DMS53 (cell line): Measurements from ENCODE around the gene MEGF6.

ENCODE experiments used
- DNase-seq: peaks from one replicate; lab custom pipeline; 2025; lab: John Stamatoyannopoulos, UW

Gene MEGF6

DNA sequence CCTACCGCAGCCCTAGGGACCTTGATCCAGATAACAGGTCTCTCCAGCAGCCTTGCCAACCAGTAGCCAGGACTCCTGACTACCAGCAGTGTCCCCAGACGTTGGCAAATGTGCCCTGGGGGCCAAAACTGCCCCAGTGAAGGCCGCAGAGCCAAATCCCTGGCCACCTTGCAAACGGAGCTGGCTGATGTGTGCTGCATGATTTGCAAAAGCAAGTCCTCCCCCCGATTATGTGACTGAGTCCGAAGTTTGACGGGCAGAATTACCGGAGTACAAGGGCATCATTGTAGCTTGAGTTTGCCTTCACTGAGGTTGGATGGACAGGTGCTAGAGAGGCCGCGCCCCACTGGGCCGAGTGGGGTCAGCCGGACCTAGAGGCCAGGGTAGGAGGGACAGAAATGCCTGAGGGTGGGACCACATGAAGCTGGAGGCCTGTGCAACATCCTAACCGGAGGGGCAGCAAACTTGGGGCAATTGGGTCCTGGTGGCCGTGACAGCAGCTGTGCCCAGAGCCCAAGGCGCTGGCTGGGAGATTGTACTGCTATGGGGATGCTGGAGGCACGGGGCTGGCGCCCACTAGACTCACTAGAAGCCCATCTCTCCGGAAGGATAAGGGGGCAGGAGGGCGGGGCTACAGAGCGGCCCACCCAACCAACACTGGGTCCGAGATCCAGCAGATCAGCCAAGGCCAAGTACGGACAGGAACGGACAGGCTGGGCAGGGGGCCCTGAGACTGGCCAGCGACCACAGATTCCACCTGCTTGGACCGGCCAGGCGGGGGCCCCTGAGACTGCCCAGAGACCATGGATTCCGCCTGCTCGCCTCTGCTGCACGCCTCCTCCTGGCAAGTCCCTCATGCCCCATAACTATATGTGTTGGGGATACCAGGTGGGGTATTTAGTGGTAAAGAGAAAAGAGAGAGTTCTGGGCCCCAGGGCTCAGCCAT, 154.1 kb downstream of the MEGF6 start:
- DNase-seq, result no peak

DNA sequence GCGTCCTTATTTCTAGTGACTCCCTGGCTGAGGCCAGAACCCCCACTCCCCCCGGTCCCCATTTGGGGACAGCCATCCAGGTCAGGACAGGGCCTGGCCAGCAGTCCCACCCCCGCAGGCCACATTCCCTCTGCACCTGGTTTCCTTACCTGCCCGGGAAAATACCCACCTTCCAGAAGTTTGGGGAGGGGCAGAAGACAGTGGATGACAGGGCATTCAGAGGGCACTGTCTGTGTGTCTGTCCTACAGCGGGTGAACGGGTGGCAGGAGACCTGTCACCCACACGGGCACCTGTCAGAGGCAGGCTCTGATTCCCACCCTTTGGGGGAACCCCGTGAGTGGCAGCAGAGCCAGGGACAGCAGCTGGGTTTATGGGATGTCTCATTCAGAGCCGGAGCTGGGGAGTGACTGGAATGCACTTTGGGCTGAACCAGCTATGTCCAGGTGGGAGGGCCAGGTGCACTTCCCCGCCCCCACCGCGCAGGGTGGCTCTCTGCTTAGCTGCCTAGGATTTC, 154.8 kb downstream of the MEGF6 start:
- DNase-seq, result no peak

DNA sequence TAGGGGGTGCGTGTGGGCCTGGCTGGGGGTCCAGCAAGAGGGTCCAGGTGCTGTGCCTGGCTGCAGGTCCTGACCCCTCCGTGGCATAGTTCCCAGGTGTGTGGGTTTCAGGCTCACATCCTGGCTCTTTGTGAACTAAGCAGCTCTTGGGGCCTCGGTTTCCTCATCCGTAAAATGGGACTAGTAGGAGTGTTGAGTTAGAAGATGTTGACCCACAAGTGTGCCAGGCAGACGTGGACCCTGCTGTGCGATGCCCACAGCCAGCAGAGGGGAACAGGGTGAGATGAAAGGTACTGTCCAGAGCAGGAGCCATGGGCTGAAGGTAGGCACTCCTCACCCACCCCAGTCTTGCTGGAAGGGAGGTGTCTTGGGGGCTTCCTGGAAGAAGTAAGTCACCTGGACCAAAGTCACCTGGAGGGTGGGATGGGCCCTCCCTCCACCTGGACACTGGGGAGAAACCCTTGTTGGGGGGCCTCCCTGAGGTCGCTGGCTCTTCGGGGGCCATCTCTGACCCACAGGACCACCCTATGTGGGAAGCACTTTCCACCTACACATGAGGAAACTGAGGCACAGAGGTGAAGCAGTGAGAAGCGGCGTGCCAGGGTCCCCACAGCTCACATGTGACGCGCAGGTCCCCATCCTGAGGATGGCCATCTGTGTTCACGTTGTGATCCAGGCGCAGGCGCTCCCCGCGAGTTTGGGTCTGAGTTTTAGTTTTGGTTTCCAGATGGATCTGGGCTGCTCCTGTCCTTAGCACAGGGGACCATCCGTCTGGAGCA, 155.4 kb downstream of the MEGF6 start:
- no peak for DNase-seq

DNA sequence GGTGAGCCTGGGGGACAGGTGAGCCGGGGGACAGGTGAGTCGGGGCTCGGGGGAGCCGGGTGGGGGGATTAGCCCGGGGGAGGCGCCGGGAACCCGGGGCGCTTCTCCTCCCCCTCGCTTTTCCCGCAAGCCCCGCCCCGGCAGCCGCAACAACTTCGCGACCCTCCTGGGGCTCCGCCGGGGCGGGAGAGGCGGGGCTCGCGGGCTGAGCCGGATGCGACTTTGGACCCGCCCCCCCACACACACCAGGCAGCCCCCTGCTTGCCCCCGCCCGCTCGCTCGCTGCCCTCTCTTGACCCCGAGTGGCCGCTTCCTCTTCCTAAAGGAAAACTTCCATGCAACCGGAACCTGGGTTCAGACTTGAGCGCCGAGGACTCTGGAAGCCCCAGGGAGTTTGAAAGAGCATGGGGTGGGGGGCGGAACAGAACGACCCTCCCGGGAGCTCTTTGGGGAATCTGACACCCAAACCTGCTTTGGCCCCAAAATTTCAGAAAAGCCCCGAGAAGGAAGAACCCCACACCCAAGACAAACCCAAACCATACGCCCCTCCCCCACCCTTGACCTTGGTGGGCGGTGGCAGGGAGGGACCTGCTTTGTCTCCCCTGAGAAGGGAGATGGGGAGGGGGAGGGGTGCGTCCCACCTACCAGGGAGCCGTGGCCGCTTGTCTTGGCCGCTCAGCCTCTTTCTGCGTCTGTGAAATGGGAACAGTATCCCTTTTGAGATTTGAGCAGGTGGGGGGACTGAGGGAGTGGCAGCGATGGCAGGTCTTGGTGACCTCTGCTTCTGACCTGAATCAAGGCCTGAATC, 156.3 kb downstream of the MEGF6 start:
- DNase-seq, result peak; percentile 80

DNA sequence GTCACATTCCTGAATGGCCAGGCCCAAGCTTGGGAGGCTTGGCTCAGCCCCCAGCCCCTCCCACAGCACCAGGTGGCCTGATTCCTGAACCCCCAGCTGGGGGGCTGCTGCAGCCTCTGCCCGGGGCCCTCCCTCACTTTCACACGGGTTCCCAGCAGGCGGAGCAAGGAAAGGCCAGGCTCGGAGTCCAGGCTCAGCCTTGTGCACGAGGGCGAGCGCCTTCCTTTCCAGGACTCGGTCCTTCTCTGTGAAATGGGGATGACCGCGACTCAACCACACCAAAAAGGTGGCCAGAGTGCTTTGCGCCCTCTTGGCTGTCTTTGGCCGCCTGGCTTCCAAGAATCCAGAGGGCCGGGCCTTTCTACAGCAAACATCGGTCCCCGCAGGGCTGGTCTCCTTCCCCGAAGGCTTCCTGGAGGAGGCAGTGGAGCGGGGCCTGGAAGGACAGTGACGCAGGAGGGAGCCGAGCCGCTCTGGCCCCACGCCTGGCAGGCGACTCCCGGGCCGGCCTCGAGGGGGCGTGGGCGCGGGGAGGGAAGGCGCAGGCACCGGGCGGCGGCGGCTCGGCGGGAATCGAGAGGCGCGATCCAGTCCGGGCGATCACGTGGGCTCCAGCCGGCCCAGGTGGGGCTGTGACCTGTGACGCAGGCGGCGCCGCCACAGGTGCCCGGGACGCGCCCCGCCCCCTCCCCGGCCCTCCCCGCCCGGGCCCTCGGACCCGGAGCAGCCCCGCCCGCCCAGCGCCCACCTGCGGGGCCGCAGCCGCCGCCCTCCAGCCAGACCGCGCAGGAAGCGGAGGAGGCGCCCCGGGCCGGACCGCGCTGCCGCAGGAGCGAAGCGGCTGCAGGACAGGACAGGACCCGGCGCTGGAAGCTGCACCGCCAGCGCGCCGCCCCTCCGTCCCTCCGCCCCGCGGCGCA, 157.2 kb downstream of the MEGF6 start, which contains the start of gene ARHGEF16:
TSS of gene ARHGEF16 (plus strand) at position 775 of the 920 bp plus-strand sequence. CDS start 8,420 bp downstream, outside the sequence.
- peak; percentile 96 for DNase-seq

DNA sequence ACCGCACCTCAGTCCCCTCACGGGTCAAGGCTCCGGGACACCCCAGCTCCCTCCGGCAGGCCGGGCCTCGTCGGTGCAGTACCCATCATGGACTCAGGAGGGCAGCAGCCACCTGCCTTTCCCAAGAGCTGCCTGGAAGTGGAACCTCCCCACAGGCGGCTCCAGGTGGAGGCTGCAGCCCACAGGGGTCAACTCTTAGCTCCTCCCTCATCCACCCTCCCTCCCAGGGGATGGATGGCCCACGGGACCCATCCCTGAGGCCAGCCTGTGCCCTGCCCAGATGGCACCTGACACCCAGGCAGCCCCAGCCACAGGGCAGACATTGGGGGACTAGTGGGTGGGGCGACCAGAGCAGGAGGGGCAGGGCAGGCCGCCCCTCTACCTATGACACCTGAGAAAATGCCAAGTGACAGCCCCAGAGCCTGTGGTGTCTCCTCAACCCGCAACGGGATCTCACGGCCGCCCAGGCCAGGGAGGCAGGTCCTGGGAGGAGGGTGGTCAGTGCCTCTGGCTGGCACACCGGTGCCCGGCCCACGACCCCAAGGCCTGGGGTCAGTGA, 158.0 kb downstream of the MEGF6 start:
- peak; percentile 90 for DNase-seq

DNA sequence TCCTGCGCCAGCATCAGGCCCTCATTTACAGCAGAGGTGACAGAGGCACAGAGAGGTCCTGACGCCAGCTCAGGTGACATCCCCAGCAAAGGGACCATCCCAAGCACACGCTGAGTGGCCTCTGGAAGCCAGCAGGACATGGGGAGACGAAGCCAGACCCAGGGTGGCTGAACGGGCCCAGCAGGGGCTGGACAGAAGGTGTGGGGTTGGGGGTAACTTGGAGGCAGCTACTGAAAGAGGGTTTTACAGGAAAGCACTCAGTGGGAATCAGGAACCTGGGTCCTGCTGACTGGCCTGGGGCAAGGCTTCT, 158.5 kb downstream of the MEGF6 start:
- no peak for DNase-seq

DNA sequence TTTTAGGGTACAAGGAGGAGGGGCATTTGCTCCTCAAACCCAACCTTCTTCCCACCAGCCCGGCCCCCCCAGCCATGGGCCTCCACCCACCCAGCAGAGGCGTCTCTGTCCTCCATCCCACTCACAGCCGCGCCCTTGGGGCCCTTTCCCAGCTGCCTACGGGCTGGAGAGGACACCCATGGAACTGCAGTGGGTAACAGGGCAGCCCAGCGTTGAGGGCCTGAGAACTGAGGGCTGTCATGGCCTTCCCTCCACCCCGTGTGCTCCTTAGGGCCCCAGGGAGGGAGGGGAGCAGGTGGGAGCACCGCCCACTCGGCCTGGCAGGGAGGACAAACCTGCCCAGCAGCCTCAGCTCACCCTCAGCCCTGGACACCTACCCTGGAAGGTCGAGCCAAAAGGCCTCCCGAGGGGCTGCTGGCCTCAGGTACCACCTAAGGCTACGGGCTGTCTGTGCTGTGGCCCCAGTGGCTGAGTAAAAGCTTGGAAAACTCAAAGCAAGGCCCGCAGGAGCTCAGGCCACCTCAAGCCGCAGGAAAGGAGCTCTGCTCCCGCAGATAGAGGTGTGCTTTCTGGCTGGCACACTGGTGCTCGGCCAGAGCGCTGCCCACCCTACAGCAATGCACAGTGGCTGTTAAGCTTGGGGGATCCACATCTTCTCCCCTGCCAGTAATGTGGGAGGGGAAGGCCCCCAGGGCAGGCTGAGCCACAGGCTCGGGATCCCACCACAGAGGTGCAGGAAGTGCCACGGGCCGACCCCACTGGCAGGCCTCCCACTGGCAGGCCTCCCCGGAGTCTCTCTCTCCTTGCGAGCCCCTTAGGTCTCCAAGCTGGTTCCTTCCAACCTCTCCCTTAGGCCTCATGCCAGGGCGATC, 159.1 kb downstream of the MEGF6 start:
- no peak for DNase-seq

DNA sequence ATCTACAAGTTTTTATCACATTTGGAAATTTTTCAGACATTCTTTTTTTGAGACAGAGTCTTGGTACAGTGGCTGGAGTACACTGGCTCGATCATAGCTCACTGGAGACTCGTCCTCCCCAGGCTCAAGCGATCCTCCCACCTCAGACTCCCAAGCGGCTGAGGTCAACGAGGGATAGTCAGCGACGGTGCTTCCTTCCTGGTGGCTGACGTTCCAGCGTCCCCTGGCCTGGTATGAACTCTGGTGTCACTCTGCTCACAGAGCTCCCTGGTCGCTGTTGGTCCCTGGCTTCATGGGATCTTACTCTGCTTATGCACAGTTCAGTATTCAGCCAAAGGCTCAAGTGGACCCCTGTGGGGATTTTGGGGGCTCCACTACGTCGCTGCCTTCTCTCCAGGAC, 160.3 kb downstream of the MEGF6 start:
- DNase-seq, result no peak

DNA sequence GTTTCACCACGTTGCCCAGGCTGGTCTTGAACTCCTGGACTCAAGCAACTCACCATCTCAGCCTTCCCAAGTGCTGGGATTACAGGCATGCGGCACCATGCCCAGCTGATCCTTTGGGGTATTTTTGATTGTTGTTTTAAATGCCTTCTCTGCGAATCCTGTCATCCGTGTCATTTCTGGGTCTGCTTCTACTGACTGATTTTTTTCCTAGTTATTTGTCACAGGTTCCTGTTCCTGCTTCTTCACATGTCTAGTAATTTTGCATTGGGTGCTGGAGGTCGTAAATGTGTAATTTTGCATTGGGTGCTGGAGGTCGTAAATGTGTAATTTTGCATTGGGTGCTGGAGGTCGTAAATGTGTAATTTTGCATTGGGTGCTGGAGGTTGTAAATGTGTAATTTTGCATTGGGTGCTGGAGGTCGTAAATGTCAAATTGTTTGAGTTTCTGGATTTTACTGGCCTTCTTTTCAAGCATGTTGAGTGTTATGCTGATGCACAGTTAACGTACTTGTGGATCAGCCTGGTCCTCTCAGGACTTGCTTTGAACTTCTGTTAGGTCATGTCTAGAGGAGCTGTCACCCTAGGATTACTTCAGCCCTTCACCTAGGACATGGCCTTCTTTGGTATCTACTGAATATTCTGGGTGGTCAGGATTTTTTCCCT, 161.0 kb downstream of the MEGF6 start:
- DNase-seq, result no peak

DNA sequence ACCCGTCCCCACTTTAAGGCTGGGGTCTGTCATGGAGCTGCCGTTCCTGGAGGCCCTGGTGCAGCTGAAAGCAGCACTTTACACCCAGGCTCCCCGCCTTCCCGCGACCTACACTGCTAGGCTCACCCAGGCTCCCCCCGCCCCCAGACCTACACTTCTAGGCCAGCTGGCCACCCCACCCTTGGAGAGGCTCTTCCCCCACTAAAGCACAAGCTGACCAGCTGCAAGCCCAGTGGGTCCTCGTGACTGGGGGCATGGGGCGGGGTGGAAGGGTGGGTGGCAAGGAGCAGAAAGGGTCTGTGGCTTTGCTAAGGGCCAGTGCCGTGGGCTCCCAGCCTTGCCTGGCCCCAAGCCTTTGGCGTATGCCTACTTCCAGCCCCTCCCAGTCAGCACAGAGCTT, 166.6 kb downstream of the MEGF6 start:
- DNase-seq, result no peak

DNA sequence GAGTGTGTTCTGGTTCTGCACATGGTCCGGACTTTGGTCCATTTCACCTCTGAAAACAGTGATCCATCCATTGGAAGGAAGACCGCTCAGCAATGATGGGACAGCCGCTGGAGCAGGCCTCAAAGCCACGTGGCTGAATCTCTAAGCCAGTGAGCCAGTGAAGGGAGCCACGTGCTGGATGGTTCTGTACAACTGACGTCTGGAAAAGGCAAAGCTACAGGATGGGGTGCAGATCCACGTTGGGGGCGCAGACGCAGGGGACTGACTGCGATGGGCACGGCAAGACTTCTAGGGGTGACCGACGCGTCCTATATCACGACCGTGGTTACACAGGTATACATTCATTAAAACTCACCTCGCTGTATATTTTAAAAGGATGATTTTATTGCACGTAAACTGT, 167.0 kb downstream of the MEGF6 start:
- DNase-seq, result no peak

DNA sequence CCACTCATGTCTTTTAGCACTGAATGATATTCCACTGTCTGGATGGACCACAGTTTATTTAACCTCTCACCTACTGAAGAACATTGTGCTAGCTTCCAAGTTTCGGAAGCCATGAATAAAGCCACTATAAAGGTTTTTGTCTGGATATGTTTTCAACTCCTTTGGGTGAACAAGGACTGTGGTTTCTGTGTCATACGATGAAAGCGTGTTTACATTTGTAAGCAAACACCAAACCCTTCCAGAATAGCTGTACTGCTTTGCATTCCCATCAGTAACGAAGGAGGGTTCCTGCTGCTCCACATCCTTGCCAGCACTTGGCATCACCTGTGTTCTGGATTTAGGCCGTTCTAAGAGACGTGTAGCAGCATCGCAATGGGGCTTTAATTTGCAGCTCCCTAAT, 167.5 kb downstream of the MEGF6 start:
- no peak for DNase-seq

DNA sequence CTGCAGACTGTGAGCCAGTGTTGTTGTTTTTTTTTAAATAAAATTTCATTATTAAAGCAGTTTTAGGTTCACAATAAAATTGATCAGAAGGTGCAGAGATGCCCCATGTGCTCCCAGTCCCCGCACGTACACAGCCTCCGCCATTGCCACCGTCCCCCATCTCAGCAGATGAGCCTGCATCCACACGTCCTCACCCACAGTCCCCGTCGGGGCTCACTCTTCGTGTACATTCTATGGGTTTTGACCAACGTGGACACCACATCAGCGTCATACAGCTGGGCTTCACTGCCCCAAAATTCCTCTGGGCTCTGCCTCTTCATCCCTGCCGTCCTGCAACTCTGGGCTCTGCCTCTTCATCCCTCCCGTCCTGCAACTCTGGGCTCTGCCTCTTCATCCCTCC, 168.4 kb downstream of the MEGF6 start:
- DNase-seq, result no peak

DNA sequence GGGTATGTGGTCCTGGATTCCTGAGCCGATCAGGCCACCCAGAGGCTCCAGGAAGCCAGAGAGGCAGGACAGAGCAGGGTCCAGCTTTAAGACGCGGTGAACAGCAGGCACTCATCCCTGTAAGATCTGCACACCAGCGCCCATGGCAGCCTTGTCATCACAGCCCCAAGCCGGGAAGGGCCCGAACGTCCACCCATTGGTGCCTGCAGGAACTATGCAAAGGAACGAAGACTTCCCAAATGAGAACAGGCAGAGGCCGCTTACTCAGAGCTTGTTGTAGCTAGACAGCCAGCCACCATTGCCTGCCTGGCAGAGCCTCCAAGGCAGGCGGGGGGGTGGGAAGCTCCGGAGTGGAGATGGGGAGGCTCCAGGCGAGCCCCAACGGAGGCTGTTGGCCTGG, 169.0 kb downstream of the MEGF6 start:
- DNase-seq, result no peak

DNA sequence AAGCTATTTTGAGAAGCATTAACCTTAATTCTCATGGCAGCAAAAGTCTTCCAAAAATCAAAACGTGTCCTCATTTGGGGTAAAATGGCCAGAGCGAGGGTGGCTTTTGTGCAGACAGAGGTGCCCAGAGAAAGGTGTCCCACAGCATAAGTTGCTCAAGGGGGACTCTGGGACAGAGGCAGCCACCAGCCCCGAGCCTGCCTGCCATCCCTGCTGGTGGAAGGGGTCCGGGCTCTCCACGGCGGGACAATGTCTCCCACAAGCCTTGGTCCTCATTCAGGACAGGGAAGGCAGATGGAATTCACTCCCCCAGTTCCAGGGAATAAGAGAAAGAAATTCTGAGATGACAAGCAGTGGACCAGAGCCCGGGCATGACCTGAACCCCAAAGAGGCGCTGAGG, 169.4 kb downstream of the MEGF6 start:
- no peak for DNase-seq

DNA sequence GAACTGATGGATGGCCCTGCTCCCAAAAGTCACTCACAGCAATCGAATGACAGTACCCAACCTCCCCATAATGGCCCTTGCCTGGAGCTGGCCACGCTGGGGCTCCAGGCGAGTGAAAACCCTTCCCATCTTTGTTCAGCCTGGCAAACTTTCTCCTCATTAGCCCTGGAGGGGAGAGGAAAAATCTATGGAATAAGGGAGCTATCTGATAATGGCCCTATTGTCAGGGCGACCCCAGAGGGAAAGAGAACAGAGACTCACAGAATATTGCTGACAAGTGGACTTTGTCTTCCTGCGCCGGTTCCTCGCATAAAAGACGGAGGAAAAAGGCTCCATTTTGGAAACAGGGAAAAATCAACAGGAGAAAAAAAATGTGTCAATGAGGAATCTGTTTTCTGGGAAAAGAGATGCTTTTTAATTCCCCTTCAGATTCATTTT, 169.9 kb downstream of the MEGF6 start:
- DNase-seq, result no peak

DNA sequence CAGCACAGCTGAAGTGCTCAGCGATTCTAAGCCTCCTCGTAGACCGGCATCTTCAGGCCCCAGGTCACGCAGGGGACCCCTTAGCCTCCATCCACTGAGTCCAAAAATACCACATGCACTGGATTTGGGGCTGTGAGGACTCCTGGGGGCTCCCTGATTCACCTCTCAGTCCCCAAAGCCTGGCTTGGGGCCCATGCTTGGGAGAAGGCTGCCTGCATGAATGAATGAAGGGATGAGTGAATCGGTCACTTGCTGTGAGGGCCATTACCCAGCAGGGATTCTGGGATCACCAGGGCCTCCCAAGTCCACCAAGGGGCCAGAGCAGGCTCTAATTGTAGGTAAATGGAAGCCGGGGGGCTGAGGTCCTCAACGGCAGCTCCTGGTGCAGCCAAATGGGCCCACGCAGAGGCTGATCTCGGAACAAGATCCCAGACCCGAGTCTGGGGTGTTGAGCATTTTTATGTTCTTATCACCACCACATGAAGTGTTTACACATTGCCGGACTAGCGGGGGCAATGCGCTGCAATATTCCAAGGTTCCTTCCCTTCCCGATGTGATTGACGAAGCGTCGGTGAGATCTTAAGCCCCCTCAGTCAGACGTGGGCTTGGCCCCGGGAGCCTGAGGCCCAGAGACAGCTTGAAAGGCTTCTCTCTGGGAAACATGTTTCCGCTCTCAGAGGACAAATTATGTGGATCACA, 170.4 kb downstream of the MEGF6 start:
- no peak for DNase-seq

DNA sequence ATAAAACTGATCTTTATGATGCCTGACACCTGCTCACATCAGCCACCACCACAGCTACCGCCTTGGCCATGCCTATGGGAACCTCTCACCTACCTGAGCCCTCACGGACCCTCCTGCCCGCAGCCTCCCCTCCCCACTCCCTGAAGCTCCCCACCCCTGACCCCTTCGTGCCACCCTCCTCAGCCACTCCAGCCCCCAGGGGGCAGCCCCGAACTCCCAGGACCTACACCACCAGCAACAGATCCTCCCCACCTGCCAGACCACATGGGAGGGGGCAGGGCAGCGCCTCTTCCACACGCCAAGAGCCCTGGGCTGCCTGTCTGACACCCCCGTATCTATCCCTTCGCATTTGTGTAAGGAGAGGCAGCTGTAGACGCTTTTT, 171.0 kb downstream of the MEGF6 start:
- DNase-seq, result no peak
